ENCODE results near the gene OCLN. TPM values are rescaled to one million over a fixed set of nuclear protein-coding genes. Genes with fewer than 3 reads are reported as not detected.
A peak's percentile ranks its signal among the peaks of the same experiment; 100 is the strongest.

Gene OCLN
- total RNA-seq, 1 experiment from 2014 or later, result 77.4 TPM

DNA sequence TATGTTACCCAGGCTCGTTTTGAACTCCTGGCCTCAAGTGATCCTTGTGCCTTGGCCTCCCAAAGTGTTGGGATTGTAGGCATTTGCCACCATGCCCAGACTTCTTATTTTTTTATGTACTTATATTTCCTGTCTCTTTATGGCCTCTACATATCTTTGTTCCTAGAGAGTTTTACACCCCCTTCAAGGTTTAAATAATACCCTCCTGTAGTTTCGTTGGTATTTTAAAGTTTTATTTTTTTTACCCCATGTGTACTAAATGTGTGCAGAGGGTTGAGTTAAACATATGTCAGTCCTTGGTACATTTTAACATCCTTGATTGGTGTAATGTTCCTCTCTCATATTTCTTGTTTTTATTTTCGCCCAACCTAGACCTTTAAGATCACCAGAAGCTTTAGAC is 29.4 kb downstream of the OCLN start:
- ChIA-PET CTCF (no interaction called here), POLR2A (ENCODE audit: unreplicated experiment) (no interaction called here)
- peak overlapping the region; percentile 99 for H3K27ac ChIP-seq
- H2AFZ ChIP-seq, result no peak overlapping the region
- H3K9me3 ChIP-seq (ENCODE audit: insufficient read depth, low read depth), result no peaks in the 10 kb centered on the region
- no peak for TF ChIP-seq EZH2 (IDR thresholded peaks at IDR 0.05; ENCODE audit: low read depth)
- TF ChIP-seq, protein P1, sequence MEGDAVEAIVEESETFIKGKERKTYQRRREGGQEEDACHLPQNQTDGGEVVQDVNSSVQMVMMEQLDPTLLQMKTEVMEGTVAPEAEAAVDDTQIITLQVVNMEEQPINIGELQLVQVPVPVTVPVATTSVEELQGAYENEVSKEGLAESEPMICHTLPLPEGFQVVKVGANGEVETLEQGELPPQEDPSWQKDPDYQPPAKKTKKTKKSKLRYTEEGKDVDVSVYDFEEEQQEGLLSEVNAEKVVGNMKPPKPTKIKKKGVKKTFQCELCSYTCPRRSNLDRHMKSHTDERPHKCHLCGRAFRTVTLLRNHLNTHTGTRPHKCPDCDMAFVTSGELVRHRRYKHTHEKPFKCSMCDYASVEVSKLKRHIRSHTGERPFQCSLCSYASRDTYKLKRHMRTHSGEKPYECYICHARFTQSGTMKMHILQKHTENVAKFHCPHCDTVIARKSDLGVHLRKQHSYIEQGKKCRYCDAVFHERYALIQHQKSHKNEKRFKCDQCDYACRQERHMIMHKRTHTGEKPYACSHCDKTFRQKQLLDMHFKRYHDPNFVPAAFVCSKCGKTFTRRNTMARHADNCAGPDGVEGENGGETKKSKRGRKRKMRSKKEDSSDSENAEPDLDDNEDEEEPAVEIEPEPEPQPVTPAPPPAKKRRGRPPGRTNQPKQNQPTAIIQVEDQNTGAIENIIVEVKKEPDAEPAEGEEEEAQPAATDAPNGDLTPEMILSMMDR (conservative IDR thresholded peaks at IDR 0.05), result no peak
- H3K4me1 ChIP-seq (replicated peaks; ENCODE audit: insufficient read depth), result peaks cover 84% of the 10 kb centered on the region
- no peak overlapping the region for H3K4me3 ChIP-seq
- no TSS peak for BruUV-seq (replicated peaks)
- H3K9me2 ChIP-seq (ENCODE audit: insufficient read depth), result no peaks in the 10 kb centered on the region
- H3K79me2 ChIP-seq (ENCODE audit: low read depth), result peaks cover 82% of the 10 kb centered on the region
- peaks cover 69% of the 10 kb centered on the region for H3F3A ChIP-seq (ENCODE audit: insufficient read depth, low read depth)
- H4K20me1 ChIP-seq (ENCODE audit: insufficient read depth), result no peaks in the 10 kb centered on the region
- H3K27me3 ChIP-seq (ENCODE audit: insufficient read depth, low read depth), result no peaks in the 10 kb centered on the region
- intact Hi-C loops (cut with micrococcal nuclease; ENCODE audit: unreplicated experiment), result no loop called here
- no peak for DNase-seq
- peak overlapping the region; percentile 77 for H3K4me2 ChIP-seq
- H3K36me3 ChIP-seq (ENCODE audit: low read depth), result peaks cover 9% of the 10 kb centered on the region; the same call in 1 of the 2 replicates

DNA sequence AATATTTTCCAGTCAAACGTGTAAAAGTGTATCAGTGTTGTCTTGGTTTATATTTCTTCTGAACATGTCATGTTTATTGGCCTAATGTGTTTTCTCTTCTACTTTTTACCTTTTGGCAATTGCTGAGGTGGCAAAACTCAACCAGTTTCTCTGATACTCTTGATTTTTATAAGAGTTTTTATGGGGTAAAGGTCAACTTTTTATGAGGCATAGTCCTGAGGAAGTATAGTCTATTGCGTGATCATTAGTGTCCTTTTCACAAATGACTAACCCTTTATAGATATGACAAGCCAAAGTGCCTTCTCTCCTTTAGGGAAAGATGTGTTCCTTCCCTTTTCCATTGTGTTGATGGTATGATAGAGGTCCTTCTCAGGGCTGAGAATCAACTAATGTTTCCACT is 32.9 kb downstream of the OCLN start:
- Histone ChIP-seq H3K4me2 (peak overlapping the region; percentile 10), H3K4me3 (no peak overlapping the region), H3F3A (ENCODE audit: insufficient read depth, low read depth) (peaks cover 48% of the 10 kb centered on the region), H2AFZ (no peak overlapping the region), H3K79me2 (ENCODE audit: low read depth) (peaks cover 86% of the 10 kb centered on the region), H3K36me3 (ENCODE audit: low read depth) (peaks cover 24% of the 10 kb centered on the region; the same call in 1 of the 2 replicates), H3K9me3 (ENCODE audit: insufficient read depth, low read depth) (no peaks in the 10 kb centered on the region), H3K27me3 (ENCODE audit: insufficient read depth, low read depth) (no peaks in the 10 kb centered on the region), H3K4me1 (replicated peaks; ENCODE audit: insufficient read depth) (peaks cover 83% of the 10 kb centered on the region), H4K20me1 (ENCODE audit: insufficient read depth) (no peaks in the 10 kb centered on the region), H3K9me2 (ENCODE audit: insufficient read depth) (no peaks in the 10 kb centered on the region; the same call in 1 of the 2 replicates), H3K27ac (peak overlapping the region; percentile 78)
- no peak for TF ChIP-seq EZH2 (IDR thresholded peaks at IDR 0.05; ENCODE audit: low read depth)
- TF ChIP-seq, protein P1 (conservative IDR thresholded peaks at IDR 0.05), result no peak
- CTCF ChIA-PET, result no interaction called here
- DNase-seq, result peak in 1 of 2 experiments; percentile 77
- no TSS peak for BruUV-seq (replicated peaks)
- intact Hi-C loops (cut with micrococcal nuclease; ENCODE audit: unreplicated experiment), result no loop called here
- POLR2A ChIA-PET (ENCODE audit: unreplicated experiment), result no interaction called here

DNA sequence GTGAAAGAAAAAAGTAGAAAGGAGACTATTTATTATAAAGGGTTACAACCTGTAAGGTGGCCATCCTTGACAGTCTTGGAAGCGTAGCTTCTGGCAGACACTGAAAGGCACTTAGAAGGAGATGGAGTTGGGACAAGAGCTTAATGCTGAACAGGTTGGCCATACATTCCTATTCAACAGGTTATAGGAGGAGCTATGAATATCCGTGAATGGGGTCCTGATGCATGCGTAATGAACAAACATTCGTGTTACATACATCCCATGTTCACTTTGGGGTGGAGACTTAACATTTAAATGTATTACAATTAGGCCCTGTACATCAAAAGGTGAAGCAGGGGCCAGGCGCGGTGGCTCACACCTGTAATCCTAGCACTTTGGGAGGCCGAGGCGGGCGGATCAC is 34.1 kb downstream of the OCLN start:
- CTCF ChIA-PET, result no interaction called here
- POLR2A ChIA-PET (ENCODE audit: unreplicated experiment), result interaction anchor here (1.2 kb wide), 1 partner anchor 9 kb away, joined by 15 read pairs; no protein-coding TSS in a partner anchor
- peaks cover 93% of the 10 kb centered on the region for H3K79me2 ChIP-seq (ENCODE audit: low read depth)

More for the DNA sequence above, 34.1 kb downstream of the OCLN start:
- Histone ChIP-seq H3K4me1 (replicated peaks; ENCODE audit: insufficient read depth) (peaks cover 73% of the 10 kb centered on the region), H2AFZ (no peak overlapping the region), H3K4me3 (no peak overlapping the region), H3K9me3 (ENCODE audit: insufficient read depth, low read depth) (no peaks in the 10 kb centered on the region), H3K27me3 (ENCODE audit: insufficient read depth, low read depth) (no peaks in the 10 kb centered on the region), H3K4me2 (no peak overlapping the region; the same call in 1 of the 2 replicates), H3K36me3 (ENCODE audit: low read depth) (peaks cover 24% of the 10 kb centered on the region; the same call in 1 of the 2 replicates), H3K27ac (peak overlapping the region; percentile 78), H4K20me1 (ENCODE audit: insufficient read depth) (no peaks in the 10 kb centered on the region; the same call in 1 of the 2 replicates), H3K9me2 (ENCODE audit: insufficient read depth) (no peaks in the 10 kb centered on the region; the same call in 1 of the 2 replicates), H3F3A (ENCODE audit: insufficient read depth, low read depth) (peaks cover 37% of the 10 kb centered on the region)
- TF ChIP-seq EZH2 (IDR thresholded peaks at IDR 0.05; ENCODE audit: low read depth), result no peak
- TF ChIP-seq, protein P1 (conservative IDR thresholded peaks at IDR 0.05), result no peak
- intact Hi-C loops (cut with micrococcal nuclease; ENCODE audit: unreplicated experiment), result no loop called here
- BruUV-seq (replicated peaks), result no TSS peak
- no peak for DNase-seq
